Stimulated activated CD4-positive, alpha-beta T cell treated with anti-CD3 and anti-CD28 coated beads, TNF-alpha, amount 100 ng/mL, for 1 hour (primary cell): ENCODE data around the gene ZMIZ2.
"Not testable (repeated sequence)": the region's sequence is repeated elsewhere in the genome, so short reads cannot be mapped to it uniquely, and the experiment has no call there.

ENCODE experiments used
- DNase-seq, 3 donors: peaks; one replicate each; pipeline ENCODE4 v3.0.0-alpha.2; 2020; ENCODE audit warnings: low read depth in 3 of 3, low spot score in 1 of 3

ZMIZ2 gene

GRCh38 chr7:44772867-44773266 lies 24.2 kb downstream of the ZMIZ2 start:
- DNase-seq = no peak

DNA sequence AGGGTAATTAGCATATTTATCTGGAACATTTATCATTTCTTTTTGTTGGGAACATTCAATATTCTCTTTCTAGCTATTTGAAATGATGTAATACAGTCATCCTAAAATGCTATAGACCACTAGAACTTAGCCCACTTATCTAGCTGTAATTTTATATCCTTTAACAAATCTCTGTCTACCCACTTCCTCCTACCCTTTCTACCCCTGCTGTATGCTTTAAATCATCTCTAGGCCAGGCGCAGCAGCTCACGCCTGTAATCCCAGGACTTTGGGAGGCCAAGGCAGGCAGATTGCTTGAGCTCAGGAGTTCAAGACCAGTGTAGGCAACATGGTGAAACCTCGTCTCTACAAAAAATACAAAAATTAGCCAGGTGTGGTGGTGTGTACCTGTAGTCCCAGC lies 25.8 kb downstream of the ZMIZ2 start:
- DNase-seq = not testable (repeated sequence)

- no peak for DNase-seq
These were observed 26.9 kb downstream of the ZMIZ2 start for GRCh38 chr7:44775383-44776107.

DNA sequence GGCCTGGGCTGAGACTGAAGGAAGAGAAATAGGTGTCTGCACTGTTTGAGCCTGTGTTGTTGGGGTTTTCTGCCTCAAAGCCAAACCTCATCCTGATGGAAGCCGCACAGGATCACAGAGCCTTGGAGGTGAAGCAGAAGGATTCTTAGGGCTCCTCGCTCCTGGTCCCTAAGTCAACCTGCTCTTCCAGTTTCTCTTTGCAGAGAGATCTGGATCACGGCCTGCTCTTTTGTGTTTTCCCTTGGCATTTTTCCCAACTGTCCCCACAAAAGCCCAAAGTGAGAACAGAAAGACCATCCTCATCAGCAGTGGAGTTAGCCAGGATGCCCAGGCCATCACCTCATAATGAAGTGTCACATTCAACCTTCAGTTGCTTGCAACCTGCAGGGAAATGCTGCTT lies 27.6 kb downstream of the ZMIZ2 start:
- no peak for DNase-seq

DNA sequence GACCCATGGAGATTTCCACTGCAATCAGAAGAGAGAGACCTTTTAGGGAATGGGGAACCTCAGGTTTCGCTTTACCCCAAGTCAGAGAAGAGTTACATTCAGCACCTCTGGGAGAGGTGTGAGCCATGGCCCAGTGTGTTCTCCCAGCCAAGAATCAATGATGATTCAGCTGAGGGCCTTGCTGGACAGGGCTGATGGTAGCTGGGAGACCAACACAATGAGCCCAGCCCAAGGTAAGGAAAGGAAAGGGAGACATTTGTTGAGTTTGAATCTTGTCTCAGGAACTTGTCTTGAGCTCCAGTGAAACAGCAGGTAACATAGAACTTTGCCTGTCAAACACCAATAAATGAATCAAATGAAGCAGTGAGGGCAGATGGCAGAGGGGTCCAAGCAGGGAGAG lies 33.8 kb downstream of the ZMIZ2 start:
- DNase-seq = no peak

GRCh38 chr7:44783407-44783806 lies 34.8 kb downstream of the ZMIZ2 start:
- DNase-seq = no peak

GRCh38 chr7:44784364-44784763 lies 35.7 kb downstream of the ZMIZ2 start:
- DNase-seq = no peak

GRCh38 chr7:44785218-44785617 lies 36.6 kb downstream of the ZMIZ2 start:
- DNase-seq = not testable (repeated sequence)

GRCh38 chr7:44787041-44787440 lies 38.4 kb downstream of the ZMIZ2 start:
- DNase-seq = no peak

- no peak for DNase-seq
These were observed 39.1 kb downstream of the ZMIZ2 start for GRCh38 chr7:44787762-44788161.

DNA sequence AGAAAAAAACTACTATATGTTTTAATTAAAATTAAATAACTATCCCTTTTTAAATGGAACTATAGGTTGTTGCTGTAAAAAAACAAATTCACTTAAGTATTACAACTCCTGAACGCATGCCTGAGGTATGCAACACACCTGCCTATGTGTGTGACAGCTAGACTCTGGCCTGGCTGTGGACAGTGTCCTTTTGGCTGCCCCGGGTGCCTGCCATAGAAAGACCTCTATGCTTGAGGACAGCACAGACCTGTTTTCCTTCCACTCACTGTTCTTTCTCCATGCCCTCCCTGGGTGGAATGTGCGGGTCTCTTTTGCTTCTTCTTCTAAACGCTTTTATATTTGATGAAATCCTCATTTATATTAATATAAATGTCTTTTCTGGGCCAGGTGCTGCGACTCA lies 41.3 kb downstream of the ZMIZ2 start:
- DNase-seq = no peak

GRCh38 chr7:44791278-44792219 lies 42.9 kb downstream of the ZMIZ2 start:
- DNase-seq = no peak

DNA sequence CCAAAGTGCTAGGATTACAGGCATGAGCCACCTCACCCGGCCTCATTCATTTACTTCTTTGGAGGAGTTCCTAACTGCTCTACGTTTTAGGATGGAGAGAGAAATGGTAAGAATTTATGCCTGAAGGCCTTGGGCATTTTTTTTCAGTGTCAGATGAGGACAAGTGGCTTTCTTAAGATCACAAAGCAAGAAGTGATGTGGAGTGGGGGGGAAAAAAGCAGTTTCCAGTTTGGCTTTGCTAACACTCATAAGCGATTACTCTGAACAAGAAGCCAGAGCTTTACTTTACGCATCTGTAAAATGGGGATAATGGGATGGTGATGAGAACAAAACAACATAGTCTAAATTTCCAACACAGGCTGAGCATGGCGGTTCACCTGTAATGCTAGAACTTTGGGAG lies 45.3 kb downstream of the ZMIZ2 start:
- DNase-seq = no peak

- no peak for DNase-seq
These were observed 45.7 kb downstream of the ZMIZ2 start for GRCh38 chr7:44794331-44794730.

DNA sequence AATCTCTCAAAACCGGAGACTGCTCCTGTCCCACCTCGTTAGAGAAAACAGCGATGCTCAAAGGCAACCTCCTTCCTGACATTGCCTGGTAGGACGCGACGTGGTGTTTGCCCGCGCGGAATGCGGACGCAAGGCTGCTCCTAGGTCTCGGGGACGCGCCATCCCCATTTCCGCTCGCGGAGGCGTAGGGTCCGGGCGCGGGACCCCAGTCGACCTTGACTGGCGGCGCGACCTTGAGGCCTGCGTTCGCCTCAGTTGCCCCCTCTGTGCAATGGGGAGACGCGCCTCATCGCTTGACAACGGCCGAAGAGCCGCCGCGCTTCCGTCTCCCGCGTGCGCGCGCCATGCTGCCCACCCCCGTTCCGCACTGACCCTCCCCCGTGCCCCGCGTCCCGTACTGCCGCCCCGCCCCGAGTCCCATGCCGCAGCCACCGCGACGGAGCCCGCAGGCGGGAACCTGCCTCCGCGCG lies 47.4 kb downstream of the ZMIZ2 start:
- DNase-seq = no peak

GRCh38 chr7:44796504-44797328 lies 48.1 kb downstream of the ZMIZ2 start, which contains the start of gene PPIA:
Gene PPIA (plus strand): TSS chr7:44796681. CDS start chr7:44796725, 44 bp downstream.
- DNase-seq = peak; percentile 94 to 99 (median 97)

DNA sequence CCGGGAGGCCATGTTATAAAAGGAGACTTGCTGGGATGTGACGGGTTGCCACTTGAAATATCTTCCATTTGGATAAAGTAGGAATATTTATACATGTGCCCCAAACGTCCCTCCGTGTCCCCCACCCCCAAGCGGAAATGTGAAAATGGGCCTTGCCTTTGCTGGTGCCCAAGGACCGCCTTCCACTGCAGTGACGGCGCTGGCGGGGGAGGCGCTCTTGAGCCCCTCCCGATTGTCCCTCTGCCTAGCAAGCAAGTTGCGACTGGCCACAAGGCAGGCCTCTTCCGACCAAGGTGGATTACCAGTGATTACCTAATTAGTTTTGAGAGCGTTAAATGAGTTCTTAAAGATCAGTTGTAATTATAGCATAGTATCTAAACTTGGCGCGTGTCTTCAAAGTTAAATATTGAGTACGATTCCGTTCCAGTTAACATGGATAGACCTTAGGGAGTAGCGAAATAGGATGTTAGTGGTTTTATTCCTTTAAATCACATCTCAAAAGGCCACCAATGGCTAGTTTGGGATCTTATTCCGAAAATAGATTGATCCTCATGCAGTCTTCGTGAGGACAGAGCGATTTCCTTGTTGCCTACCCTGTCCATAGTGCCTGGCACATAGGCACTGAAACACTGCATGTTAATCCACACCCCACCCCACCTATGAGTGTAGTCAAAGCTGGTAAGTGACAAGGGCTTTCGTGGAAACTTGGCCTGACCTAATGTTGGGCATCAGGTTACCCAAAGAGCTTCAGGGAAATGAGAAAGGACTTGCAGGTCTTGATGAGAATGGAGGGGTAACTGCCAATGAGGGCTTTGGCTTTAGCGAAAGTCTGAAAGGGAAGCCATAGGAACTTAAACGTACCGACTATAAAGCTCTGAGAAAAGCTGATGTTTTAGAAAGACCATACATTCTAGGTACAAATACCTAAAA lies 48.9 kb downstream of the ZMIZ2 start:
- DNase-seq = peak; percentile 55 to 65 (median 57)

- DNase-seq = no peak
These were observed 50.1 kb downstream of the ZMIZ2 start for GRCh38 chr7:44798649-44799305.

- DNase-seq = no peak
These were observed 51.3 kb downstream of the ZMIZ2 start for GRCh38 chr7:44799939-44800338.

DNA sequence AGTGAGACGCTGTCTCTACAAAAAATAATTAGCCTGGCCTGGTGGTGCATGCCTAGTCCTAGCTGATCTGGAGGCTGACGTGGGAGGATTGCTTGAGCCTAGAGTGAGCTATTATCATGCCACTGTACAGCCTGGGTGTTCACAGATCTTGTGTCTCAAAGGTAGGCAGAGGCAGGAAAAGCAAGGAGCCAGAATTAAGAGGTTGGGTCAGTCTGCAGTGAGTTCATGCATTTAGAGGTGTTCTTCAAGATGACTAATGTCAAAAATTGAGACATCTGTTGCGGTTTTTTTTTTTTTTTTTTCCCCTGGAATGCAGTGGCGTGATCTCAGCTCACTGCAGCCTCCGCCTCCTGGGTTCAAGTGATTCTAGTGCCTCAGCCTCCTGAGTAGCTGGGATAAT lies 53.2 kb downstream of the ZMIZ2 start:
- no peak for DNase-seq
